Measurements from ENCODE around the gene PAIP2.
A peak's percentile ranks its signal among the peaks of the same experiment; 100 is the strongest.

PAIP2 gene

GRCh38 chr5:139391570-139392323 is 50.1 kb downstream of the PAIP2 start:
- Histone ChIP-seq H3K9ac (peak overlapping the region; percentile 98), H3K9me3 (no peaks in the 10 kb centered on the region), H3K27ac (peak overlapping the region; percentile 100), H4K20me1 (peaks cover 25% of the 10 kb centered on the region), H3K27me3 (no peaks in the 10 kb centered on the region), H3K36me3 (peaks cover 31% of the 10 kb centered on the region), H3K4me1 (peaks cover 56% of the 10 kb centered on the region), H3K4me3 (peak overlapping the region; percentile 78), H3K4me2 (peak overlapping the region; percentile 99)
- no peak for TF ChIP-seq Cebpa-rat (IDR thresholded peaks at IDR 0.05)

GRCh38 chr5:139392324-139392677 is 50.6 kb downstream of the PAIP2 start:
- H3K27me3 ChIP-seq: no peaks in the 10 kb centered on the region
- H3K9me3 ChIP-seq: no peaks in the 10 kb centered on the region
- H3K27ac ChIP-seq: peak overlapping the region; percentile 100
- H3K4me2 ChIP-seq: peak overlapping the region; percentile 99
- peaks cover 29% of the 10 kb centered on the region for H4K20me1 ChIP-seq
- no peak for TF ChIP-seq Cebpa-rat (IDR thresholded peaks at IDR 0.05)
- H3K4me3 ChIP-seq: peak overlapping the region; percentile 78
- peaks cover 56% of the 10 kb centered on the region for H3K4me1 ChIP-seq
- H3K9ac ChIP-seq: peak overlapping the region; percentile 98
- peaks cover 32% of the 10 kb centered on the region for H3K36me3 ChIP-seq

DNA sequence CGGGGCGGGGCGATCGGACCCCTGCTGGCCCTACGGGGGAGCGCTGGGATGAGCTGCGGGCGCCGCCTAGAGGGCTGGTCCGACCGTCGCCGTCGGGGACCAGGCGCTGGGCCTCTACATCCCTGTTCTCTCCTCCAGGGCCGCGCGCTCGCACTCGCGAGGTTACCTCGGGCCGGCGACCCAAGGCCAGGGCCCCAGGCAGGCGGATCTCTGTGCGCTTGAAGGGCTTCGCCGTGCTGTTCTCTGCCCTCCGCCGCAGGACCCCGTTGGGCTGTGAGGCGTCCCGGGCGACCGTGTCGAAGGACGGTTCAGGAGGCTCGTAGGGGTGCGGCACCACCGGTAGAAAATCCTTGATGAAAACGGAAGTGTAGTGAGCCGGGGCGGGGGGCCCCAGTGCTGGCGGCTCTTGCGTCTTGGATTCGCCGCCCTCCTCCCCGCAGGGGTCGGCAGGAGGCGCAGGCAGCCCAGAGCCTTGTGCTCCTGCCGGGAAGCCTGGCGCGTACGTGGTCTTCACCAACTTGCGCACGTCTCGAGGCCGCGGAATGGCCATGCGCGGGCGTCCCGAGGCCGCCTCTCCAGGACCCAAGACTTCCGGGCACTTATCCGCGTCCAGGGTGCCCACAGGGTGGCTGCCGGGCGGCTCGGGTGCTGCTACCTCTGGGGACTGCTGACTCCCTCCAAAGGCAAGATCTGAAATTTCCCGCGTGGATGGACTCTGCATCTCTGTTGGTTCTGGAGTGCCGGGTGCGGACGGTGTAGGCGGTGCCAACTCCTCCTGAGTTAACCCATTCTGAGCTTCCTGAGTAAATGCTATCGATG is 51.2 kb downstream of the PAIP2 start:
- no peaks in the 10 kb centered on the region for H3K27me3 ChIP-seq
- peaks cover 55% of the 10 kb centered on the region for H3K4me1 ChIP-seq
- H3K9me3 ChIP-seq: no peaks in the 10 kb centered on the region
- H3K4me3 ChIP-seq: peak overlapping the region; percentile 78
- peak overlapping the region; percentile 100 for H3K27ac ChIP-seq
- H3K36me3 ChIP-seq: peaks cover 29% of the 10 kb centered on the region
- no peak for TF ChIP-seq Cebpa-rat (IDR thresholded peaks at IDR 0.05)
- H3K9ac ChIP-seq: peak overlapping the region; percentile 98
- H3K4me2 ChIP-seq: peak overlapping the region; percentile 99
- peaks cover 29% of the 10 kb centered on the region for H4K20me1 ChIP-seq

DNA sequence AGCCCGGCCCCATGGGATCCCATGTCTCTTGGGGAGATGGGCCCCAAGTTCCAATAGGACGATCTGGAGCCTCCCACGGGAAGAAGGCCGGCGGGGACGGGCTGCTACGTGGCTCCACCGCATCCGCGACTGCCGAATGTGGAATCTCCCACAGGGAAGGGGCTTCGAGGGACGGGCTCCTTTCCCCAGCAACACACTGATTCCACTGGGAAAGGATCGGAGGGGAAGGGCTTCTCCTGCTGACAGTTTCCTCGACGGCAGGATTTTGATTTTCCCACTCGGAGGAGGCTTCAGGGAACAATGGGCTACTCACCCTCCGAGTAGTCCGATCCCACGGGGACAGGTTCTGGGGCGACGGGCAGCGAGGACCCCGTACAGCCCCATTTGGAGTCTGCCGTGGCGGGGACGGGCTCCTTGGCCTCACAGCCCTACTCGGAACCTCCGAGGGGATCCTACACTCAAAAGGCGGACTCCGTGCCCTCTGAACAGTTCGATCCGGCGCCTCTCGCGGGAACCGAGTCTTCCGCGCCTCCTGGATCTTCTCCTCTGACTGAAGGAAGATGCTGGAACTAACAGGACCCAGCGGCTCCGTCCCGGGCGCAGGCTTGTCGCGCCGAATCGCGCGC is 52.0 kb downstream of the PAIP2 start:
- H3K9ac ChIP-seq: peak overlapping the region; percentile 98
- H3K4me2 ChIP-seq: peak overlapping the region; percentile 99
- no peaks in the 10 kb centered on the region for H3K27me3 ChIP-seq
- no peaks in the 10 kb centered on the region for H3K9me3 ChIP-seq
- H3K27ac ChIP-seq: peak overlapping the region; percentile 100
- peak overlapping the region; percentile 78 for H3K4me3 ChIP-seq
- H4K20me1 ChIP-seq: peaks cover 29% of the 10 kb centered on the region
- H3K36me3 ChIP-seq: peaks cover 29% of the 10 kb centered on the region
- peaks cover 61% of the 10 kb centered on the region for H3K4me1 ChIP-seq
- TF ChIP-seq Cebpa-rat (IDR thresholded peaks at IDR 0.05): no peak

- H3K4me3 ChIP-seq: peak overlapping the region; percentile 78
- peak overlapping the region; percentile 99 for H3K4me2 ChIP-seq
- no peaks in the 10 kb centered on the region for H3K27me3 ChIP-seq
- peaks cover 65% of the 10 kb centered on the region for H3K4me1 ChIP-seq
- H4K20me1 ChIP-seq: peaks cover 29% of the 10 kb centered on the region
- TF ChIP-seq Cebpa-rat (IDR thresholded peaks at IDR 0.05): no peak
- H3K27ac ChIP-seq: peak overlapping the region; percentile 100
- H3K9ac ChIP-seq: peak overlapping the region; percentile 98
- no peaks in the 10 kb centered on the region for H3K9me3 ChIP-seq
- H3K36me3 ChIP-seq: peaks cover 29% of the 10 kb centered on the region
Observed at GRCh38 chr5:139394123-139394653, 52.5 kb downstream of the PAIP2 start.

- no peaks in the 10 kb centered on the region for H3K27me3 ChIP-seq
- peaks cover 71% of the 10 kb centered on the region for H3K4me1 ChIP-seq
- H3K4me2 ChIP-seq: peak within 1 kb of the TSS; percentile 99
- peak within 1 kb of the TSS; percentile 78 for H3K4me3 ChIP-seq
- peak within 1 kb of the TSS; percentile 100 for H3K27ac ChIP-seq
- H3K9me3 ChIP-seq: no peaks in the 10 kb centered on the region
- H3K9ac ChIP-seq: peak within 1 kb of the TSS; percentile 98
- TF ChIP-seq Cebpa-rat (IDR thresholded peaks at IDR 0.05): no peak
- peaks cover 29% of the 10 kb centered on the region for H3K36me3 ChIP-seq
- H4K20me1 ChIP-seq: peaks cover 29% of the 10 kb centered on the region
Observed at GRCh38 chr5:139394654-139395566, 53.3 kb downstream of the PAIP2 start, which contains the start of gene PROB1. Gene PROB1, minus strand, starts transcription at chr5:139395104. Its CDS starts 23 bp downstream, at chr5:139395081.

DNA sequence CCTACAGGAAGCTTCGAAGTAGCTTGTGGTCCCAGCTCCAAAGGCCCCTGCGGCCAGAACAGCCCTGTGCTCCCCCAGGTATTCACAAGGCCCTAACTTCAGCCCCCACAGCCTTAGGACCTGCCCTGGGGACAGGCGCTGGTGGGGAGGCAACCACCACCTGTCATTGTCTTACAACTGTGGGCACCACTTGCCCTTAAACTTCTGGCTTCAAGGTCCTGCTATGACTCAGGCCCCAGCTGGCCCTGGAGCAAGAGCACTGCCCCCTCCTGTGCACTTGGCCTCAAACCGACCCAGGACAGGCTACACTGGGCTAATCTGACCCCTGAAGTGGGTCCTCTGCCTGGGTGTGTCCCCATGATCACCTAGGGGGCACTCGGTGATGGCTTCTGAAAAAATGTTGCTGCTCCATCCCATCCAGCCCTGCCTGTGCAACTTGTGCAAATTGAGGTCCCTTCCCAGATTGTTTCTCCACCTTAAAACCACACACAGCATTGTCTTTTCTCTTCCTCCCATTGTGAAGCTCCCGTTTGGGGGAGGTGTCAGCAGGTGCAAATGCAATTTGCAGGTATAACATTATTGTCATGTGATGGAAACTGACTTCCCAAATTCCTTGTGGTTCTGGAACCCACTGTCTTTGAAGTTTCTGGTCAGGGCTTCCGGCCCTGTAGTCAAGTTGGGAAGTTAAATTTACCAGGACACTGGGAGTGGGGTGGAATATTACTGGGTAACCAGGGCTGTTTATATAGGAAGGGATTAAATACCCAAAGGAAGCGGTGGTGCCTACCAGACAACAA is 54.4 kb downstream of the PAIP2 start:
- Histone ChIP-seq H4K20me1 (peaks cover 29% of the 10 kb centered on the region), H3K9ac (peak overlapping the region; percentile 98), H3K4me3 (peak overlapping the region; percentile 78), H3K4me2 (peak overlapping the region; percentile 99), H3K9me3 (no peaks in the 10 kb centered on the region), H3K36me3 (peaks cover 32% of the 10 kb centered on the region), H3K27me3 (no peaks in the 10 kb centered on the region), H3K4me1 (peaks cover 60% of the 10 kb centered on the region), H3K27ac (peak overlapping the region; percentile 100)
- no peak for TF ChIP-seq Cebpa-rat (IDR thresholded peaks at IDR 0.05)

GRCh38 chr5:139396691-139397090 is 55.0 kb downstream of the PAIP2 start:
- Histone ChIP-seq H3K9ac (peak overlapping the region; percentile 98; the same call in 1 of the 2 replicates), H3K4me1 (peaks cover 54% of the 10 kb centered on the region), H3K9me3 (no peaks in the 10 kb centered on the region), H3K4me2 (peak overlapping the region; percentile 99), H4K20me1 (peaks cover 29% of the 10 kb centered on the region), H3K27me3 (no peaks in the 10 kb centered on the region), H3K36me3 (peaks cover 36% of the 10 kb centered on the region), H3K27ac (0 out of 2 replicates have a peak overlapping the region, but pooled peaks have one; percentile 100), H3K4me3 (no peak overlapping the region)
- TF ChIP-seq Cebpa-rat (IDR thresholded peaks at IDR 0.05): no peak

Data from BLaER1 (cell line).